ENCODE measurements around the gene SH2D3A.

The SH2D3A gene

GRCh38 chr19:6738787-6739389 is 28.3 kb downstream of the SH2D3A start:
- DNase-seq = peak; percentile 46
- H3K36me3 ChIP-seq (replicated peaks; ENCODE audit: insufficient read depth, low read length) = no peaks in the 10 kb centered on the region
- H3F3A ChIP-seq (ENCODE audit: insufficient read depth, low read length) = peaks cover 36% of the 10 kb centered on the region
- TF ChIP-seq EZH2phosphoT487 (IDR thresholded peaks at IDR 0.05; ENCODE audit: low read length) = no peak
- TF ChIP-seq EZH2 (optimal IDR thresholded peaks at IDR 0.05; ENCODE audit: low read depth, low read length) = no peak
- TF ChIP-seq, protein P1, sequence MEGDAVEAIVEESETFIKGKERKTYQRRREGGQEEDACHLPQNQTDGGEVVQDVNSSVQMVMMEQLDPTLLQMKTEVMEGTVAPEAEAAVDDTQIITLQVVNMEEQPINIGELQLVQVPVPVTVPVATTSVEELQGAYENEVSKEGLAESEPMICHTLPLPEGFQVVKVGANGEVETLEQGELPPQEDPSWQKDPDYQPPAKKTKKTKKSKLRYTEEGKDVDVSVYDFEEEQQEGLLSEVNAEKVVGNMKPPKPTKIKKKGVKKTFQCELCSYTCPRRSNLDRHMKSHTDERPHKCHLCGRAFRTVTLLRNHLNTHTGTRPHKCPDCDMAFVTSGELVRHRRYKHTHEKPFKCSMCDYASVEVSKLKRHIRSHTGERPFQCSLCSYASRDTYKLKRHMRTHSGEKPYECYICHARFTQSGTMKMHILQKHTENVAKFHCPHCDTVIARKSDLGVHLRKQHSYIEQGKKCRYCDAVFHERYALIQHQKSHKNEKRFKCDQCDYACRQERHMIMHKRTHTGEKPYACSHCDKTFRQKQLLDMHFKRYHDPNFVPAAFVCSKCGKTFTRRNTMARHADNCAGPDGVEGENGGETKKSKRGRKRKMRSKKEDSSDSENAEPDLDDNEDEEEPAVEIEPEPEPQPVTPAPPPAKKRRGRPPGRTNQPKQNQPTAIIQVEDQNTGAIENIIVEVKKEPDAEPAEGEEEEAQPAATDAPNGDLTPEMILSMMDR (IDR thresholded peaks at IDR 0.05; ENCODE audit: low read length) = no peak
- H3K9me3 ChIP-seq (replicated peaks; ENCODE audit: insufficient read depth, low read length) = no peaks in the 10 kb centered on the region
- no peaks in the 10 kb centered on the region for H3K9me2 ChIP-seq (replicated peaks; ENCODE audit: insufficient read depth, low read length)
- H3K79me2 ChIP-seq (ENCODE audit: low read length) = peaks cover 44% of the 10 kb centered on the region
- H4K20me1 ChIP-seq (ENCODE audit: insufficient read depth, low read length) = no peaks in the 10 kb centered on the region
- H3K4me3 ChIP-seq (ENCODE audit: low read length) = peak overlapping the region; percentile 51
- peak overlapping the region; percentile 65 for H3K27ac ChIP-seq (ENCODE audit: low read length)
- peak overlapping the region; percentile 87 for H3K4me2 ChIP-seq (ENCODE audit: low read depth, low read length)
- peaks cover 23% of the 10 kb centered on the region for H3K4me1 ChIP-seq (ENCODE audit: low read length)
- H3K9ac ChIP-seq (ENCODE audit: low read length) = peak overlapping the region; percentile 53
- peak overlapping the region; percentile 72 for H2AFZ ChIP-seq (ENCODE audit: low read length)
- no peaks in the 10 kb centered on the region for H3K27me3 ChIP-seq (replicated peaks; ENCODE audit: insufficient read depth, low read length)

- Histone ChIP-seq H3K27me3 (replicated peaks; ENCODE audit: insufficient read depth, low read length) (no peaks in the 10 kb centered on the region), H2AFZ (ENCODE audit: low read length) (peak overlapping the region; percentile 72), H3K4me2 (ENCODE audit: low read depth, low read length) (peak overlapping the region; percentile 87), H3K27ac (ENCODE audit: low read length) (peak overlapping the region; percentile 65; the same call in 1 of the 2 replicates), H3F3A (ENCODE audit: insufficient read depth, low read length) (peaks cover 36% of the 10 kb centered on the region), H3K79me2 (ENCODE audit: low read length) (peaks cover 44% of the 10 kb centered on the region), H3K9me2 (replicated peaks; ENCODE audit: insufficient read depth, low read length) (no peaks in the 10 kb centered on the region), H3K9me3 (replicated peaks; ENCODE audit: insufficient read depth, low read length) (no peaks in the 10 kb centered on the region), H4K20me1 (ENCODE audit: insufficient read depth, low read length) (no peaks in the 10 kb centered on the region), H3K4me3 (ENCODE audit: low read length) (peak overlapping the region; percentile 51), H3K4me1 (ENCODE audit: low read length) (peaks cover 23% of the 10 kb centered on the region), H3K9ac (ENCODE audit: low read length) (peak overlapping the region; percentile 53; the same call in 1 of the 2 replicates), H3K36me3 (replicated peaks; ENCODE audit: insufficient read depth, low read length) (no peaks in the 10 kb centered on the region)
- TF ChIP-seq, protein P1 (IDR thresholded peaks at IDR 0.05; ENCODE audit: low read length) = peak; percentile 85
- no peak for TF ChIP-seq EZH2phosphoT487 (IDR thresholded peaks at IDR 0.05; ENCODE audit: low read length)
- DNase-seq = peak; percentile 100
These were observed 29.1 kb downstream of the SH2D3A start for GRCh38 chr19:6737873-6738786.

DNA sequence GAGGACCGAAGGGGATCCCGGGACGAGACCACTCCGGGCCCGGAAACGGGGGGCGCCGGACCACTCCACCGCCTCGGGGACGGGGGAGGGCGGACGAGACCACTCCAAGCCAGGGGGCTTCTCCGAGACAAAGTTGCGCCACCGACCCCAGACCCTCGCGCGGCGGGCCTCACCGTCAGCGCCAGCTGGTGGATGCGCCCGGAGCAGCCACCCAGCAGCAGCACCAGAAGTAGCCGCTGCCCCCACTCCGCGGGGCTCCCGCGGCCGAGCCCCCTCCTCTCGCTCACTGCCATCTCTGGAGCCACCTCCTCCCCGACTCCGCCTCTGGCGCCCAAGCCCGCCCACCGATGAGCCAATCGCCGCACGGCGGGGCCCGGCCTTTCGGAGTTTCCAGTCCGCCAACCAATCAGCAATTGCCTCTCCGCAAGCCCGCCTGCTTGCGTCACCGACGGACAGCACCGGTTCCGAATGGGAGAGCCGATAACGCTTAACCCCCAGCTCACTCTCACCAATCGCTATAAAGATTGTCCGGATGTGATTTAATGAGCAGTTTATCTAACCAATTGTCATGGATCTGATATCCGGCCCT is 29.9 kb downstream of the SH2D3A start, which contains the start of gene GPR108:
TSS of gene GPR108 (minus strand) at position 297 of the 589 bp plus-strand sequence. CDS start at position 293, 4 bp downstream.
- no peak for DNase-seq
- H3K9me3 ChIP-seq (replicated peaks; ENCODE audit: insufficient read depth, low read length) = no peaks in the 10 kb centered on the region
- H3K27ac ChIP-seq (ENCODE audit: low read length) = peak within 1 kb of the TSS; percentile 65; the same call in 1 of the 2 replicates
- H3K4me1 ChIP-seq (ENCODE audit: low read length) = peaks cover 23% of the 10 kb centered on the region
- H3K27me3 ChIP-seq (replicated peaks; ENCODE audit: insufficient read depth, low read length) = no peaks in the 10 kb centered on the region
- TF ChIP-seq, protein P1 (IDR thresholded peaks at IDR 0.05; ENCODE audit: low read length) = no peak
- no peaks in the 10 kb centered on the region for H3K36me3 ChIP-seq (replicated peaks; ENCODE audit: insufficient read depth, low read length)
- H3K4me2 ChIP-seq (ENCODE audit: low read depth, low read length) = peak within 1 kb of the TSS; percentile 87
- no peaks in the 10 kb centered on the region for H3K9me2 ChIP-seq (replicated peaks; ENCODE audit: insufficient read depth, low read length)
- H3F3A ChIP-seq (ENCODE audit: insufficient read depth, low read length) = peaks cover 36% of the 10 kb centered on the region
- H3K79me2 ChIP-seq (ENCODE audit: low read length) = peaks cover 36% of the 10 kb centered on the region
- peak within 1 kb of the TSS; percentile 79 for H3K4me3 ChIP-seq (ENCODE audit: low read length)
- no peaks in the 10 kb centered on the region for H4K20me1 ChIP-seq (ENCODE audit: insufficient read depth, low read length)
- peak within 1 kb of the TSS; percentile 83 for H3K9ac ChIP-seq (ENCODE audit: low read length)
- peak within 1 kb of the TSS; percentile 72 for H2AFZ ChIP-seq (ENCODE audit: low read length)
